Aorta (tissue), 5 donors: ENCODE data around the gene BRAP. TPM values are rescaled to one million over a fixed set of nuclear protein-coding genes. Genes with fewer than 3 reads are reported as not detected.
"Not testable (repeated sequence)": the region's sequence is repeated elsewhere in the genome, so short reads cannot be mapped to it uniquely, and the experiment has no call there.

Source experiments
- ATAC-seq: fragments of 200-7000 bp; cut with Tn5 transposase; one replicate; pipeline ENCODE4 v1.9.1; 2022; ENCODE audit warnings: moderate library complexity; ENCODE audit not compliant: low FRiP score
- DNase-seq, 2 donors: peaks; one replicate each; pipeline ENCODE4 v3.0.0-alpha.2; 2020
- H3K27ac ChIP-seq, 2 donors: one replicate each; pipeline ENCODE4 v1.5.1; 2013; ENCODE audit warnings: low read length in 2 of 2, mild to moderate bottlenecking in 2 of 2, moderate library complexity in 2 of 2, control low read depth in 1 of 2, inconsistent platforms in 1 of 2, low read depth in 1 of 2
- H3K27me3 ChIP-seq, 2 donors: one replicate each; pipeline ENCODE4 v1.6.1; 2013; ENCODE audit warnings: control low read depth in 1 of 2, low read length in 1 of 2, mild to moderate bottlenecking in 1 of 2, moderate library complexity in 1 of 2; ENCODE audit not compliant: insufficient read depth in 2 of 2, control insufficient read depth in 1 of 2
- H3K36me3 ChIP-seq, 2 donors: one replicate each; pipeline ENCODE4 v1.6.1; 2013; ENCODE audit warnings: control low read depth in 1 of 2, low read length in 1 of 2, mild to moderate bottlenecking in 1 of 2; ENCODE audit not compliant: insufficient read depth in 2 of 2, control insufficient read depth in 1 of 2
- H3K4me1 ChIP-seq, 2 donors: one replicate each; pipeline ENCODE4 v1.6.1; 2013; ENCODE audit warnings: low read length in 2 of 2, control low read depth in 1 of 2, mild to moderate bottlenecking in 1 of 2, moderate library complexity in 1 of 2; ENCODE audit not compliant: insufficient read depth in 2 of 2, control insufficient read depth in 1 of 2
- H3K4me3 ChIP-seq, 2 donors: one replicate each; pipeline ENCODE4 v1.5.1; 2013; ENCODE audit warnings: low read length in 2 of 2, control low read depth in 1 of 2, mild to moderate bottlenecking in 1 of 2
- H3K9me3 ChIP-seq: one replicate; pipeline ENCODE4 v1.6.1; 2013; ENCODE audit warnings: mild to moderate bottlenecking, low read length; ENCODE audit not compliant: control insufficient read depth
- WGBS, 2 donors: extraction: QIAGEN DNeasy Blood & Tissue Kit; methylation state at CpG; one replicate each; pipeline ENCODE4 v1.1.7; 2013; 5-methylcytosine and 5-hydroxymethylcytosine counted together
- intact Hi-C, 2 donors: fragments of 100-400 bp; cut with DNase I; formaldehyde crosslinking; loops; one replicate each; pipeline versions ENCODE4 v1.14.2 to v1.15.0; 2022
- polyA plus RNA-seq, 2 donors: library from polyadenylated mRNA; stranded (reverse); fragments of 200-250 nt; gene quantifications; one replicate each; pipeline ENCODE4 v1.2.3, GENCODE V29; 2013
- total RNA-seq, 2 donors: library from RNA; stranded (reverse); fragmentation: NEBNext Ultra II Directional; extraction: Animal tissue kit (Norgen Biotek cat#: 25700); gene quantifications; one replicate each; pipeline ENCODE4 v1.2.1, GENCODE V29; 2021
- donor health status: healthy with polysubstance abuse.
- donor health status: Bipolar disorder and iron deficiency.
- donor health status: DM: no; HTN: no; CAD: no.
- donor health status: DM: no; HTN: no; CAD: no.
- donor health status: DM: yes; HTN: yes; CAD: no.

BRAP gene
- total and polyA plus RNA-seq, 4 donors, result 4.9 to 18.0 (median 12.9) TPM

DNA sequence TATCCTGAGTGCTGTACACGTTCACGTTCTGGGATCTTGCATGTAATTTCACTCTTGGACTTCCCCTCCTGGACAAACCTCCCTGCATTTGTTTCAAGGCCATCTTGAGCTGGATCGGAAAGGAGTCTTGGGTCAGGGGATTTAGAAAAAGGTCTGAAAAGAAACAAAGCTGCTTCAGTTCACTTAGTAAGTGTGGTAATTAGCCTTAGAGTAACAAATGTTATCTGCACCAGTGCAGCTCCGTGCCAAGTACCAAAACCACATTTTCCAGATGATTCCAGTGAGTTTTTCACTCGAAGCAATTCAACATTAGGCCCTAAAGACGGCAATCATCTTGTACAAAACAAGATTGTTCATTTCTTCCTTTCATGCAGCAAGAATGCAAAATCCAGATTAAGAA, 47.2 kb downstream of the BRAP start:
- no peaks in the 10 kb centered on the region for H3K27me3 ChIP-seq
- ATAC-seq, result no peak
- peaks cover 0 to under 1% of the 10 kb centered on the region in 2 donors for H3K36me3 ChIP-seq
- intact Hi-C loops, result no loop called here
- no peak overlapping the region for H3K4me3 ChIP-seq
- H3K4me1 ChIP-seq, result peaks cover 6% of the 10 kb centered on the region in 2 donors
- 58 to 74% methylated on average over 6 of the region's 6 CpGs for WGBS, 2 donors
- H3K27ac ChIP-seq, result no peak overlapping the region
- H3K9me3 ChIP-seq, result no peaks in the 10 kb centered on the region
- no peak for DNase-seq

DNA sequence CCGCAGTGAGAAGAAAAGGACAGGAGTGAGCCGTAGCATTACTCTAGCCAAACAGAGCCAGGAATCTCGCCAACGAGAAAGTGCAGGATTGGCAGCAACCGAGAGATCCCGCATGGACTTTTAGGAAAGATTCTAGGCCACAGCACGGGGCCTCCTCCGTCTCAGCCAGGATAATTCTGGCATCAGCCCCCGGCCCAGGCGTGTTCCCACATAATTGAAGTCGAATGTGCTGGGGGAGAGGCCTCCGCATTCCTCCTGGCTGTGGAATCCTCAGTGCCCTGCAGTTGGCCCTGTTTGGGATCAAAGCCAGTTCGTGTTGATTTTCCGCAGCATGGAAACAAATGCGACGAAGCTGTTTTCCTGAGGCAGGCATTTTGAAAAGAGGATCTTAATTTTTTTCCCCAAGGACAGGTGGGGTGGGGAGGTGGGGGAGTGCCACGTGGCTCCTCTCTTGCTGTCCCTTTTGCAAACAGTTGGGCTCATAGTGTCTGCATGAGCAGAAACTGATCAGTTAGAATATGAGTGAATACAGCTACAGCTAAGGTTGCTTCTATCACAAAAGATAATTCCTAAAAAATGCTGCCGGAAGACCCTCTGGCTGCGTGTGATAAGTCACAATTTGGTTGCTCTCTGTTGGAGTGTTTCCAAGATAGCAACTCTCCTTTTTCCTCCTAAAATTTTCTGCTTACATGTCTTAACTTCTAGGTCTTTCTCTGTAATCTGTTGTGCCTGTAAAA, 49.4 kb downstream of the BRAP start:
- no peak overlapping the region for H3K4me3 ChIP-seq
- peaks cover 3 to 4% of the 10 kb centered on the region in 2 donors for H3K4me1 ChIP-seq
- WGBS, 2 donors, result 8 to 9% methylated on average over 19 of the region's 19 CpGs
- intact Hi-C loops, result loop anchor here in 1 of 2 donors (2.0 kb wide), 1 partner anchor 72 kb away; no protein-coding TSS in a partner anchor
- H3K27me3 ChIP-seq, result no peaks in the 10 kb centered on the region
- DNase-seq (peak; percentile 78 to 81), ATAC-seq (peak; percentile 85)
- H3K36me3 ChIP-seq, result no peaks in the 10 kb centered on the region
- no peak overlapping the region for H3K27ac ChIP-seq
- H3K9me3 ChIP-seq, result no peaks in the 10 kb centered on the region

DNA sequence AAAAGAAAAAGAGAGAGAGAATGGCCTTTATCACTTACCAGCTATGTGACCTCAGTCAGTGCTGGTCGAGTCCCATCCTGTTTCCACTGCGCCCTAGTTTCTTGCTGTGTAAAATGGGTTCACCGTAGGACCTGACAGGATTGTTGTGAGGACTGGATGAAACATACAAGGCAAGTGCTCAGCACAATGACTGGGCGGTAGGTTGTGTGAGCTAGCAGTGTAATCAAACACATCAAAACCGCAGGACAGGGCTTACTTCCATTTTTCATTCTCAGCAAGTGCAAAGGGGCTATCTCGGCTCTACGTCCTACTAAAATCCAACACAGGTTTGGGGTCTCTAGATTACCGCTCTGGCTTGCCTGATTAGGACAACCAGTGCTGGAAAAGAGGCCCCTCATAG, 50.2 kb downstream of the BRAP start:
- Histone ChIP-seq H3K27me3 (no peaks in the 10 kb centered on the region), H3K36me3 (no peaks in the 10 kb centered on the region), H3K4me3 (no peak overlapping the region), H3K27ac (peak overlapping the region in 1 of 2 donors; percentile 52), H3K9me3 (no peaks in the 10 kb centered on the region), H3K4me1 (peaks cover 3 to 4% of the 10 kb centered on the region in 2 donors)
- intact Hi-C loops, result no loop called here
- ATAC-seq (no peak), DNase-seq (no peak)
- WGBS, 2 donors, result 80 to 84% methylated on average over 8 of the region's 8 CpGs

DNA sequence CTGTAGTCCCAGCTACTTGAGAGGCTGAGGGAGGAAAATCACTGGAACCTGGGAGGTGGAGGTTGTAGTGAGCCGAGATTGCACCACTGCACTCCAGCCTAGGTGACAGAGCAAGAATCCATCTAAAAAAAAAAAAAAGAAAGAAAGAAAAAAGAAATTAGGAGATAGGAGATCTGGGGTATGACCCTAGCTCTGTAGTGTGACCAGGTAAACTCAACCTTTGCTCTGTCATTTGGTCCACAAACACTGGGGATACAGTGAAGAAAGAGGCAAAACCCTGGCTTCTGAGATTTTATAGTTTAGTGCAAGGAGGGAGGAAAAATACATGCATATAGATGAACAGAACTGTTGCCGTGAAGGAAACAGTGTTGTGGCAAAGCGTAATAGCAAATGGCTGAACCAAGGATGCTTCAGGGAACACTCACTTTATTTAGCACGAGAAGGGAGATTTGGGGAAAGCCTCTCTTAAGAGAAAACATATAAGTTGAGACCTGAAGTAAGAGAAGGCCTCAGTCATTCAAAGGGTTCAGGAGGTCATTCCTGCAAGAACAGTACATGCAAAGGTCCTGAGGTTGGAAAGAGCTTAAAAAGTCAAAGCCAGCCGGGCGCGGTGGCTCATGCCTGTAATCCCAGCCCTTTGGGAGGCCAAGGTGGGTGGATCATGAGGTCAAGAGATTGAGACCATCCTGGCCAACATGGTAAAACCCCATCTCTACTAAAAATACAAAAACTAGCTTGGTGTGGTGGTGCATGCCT, 57.1 kb downstream of the BRAP start:
- Histone ChIP-seq H3K4me3 (no peak overlapping the region), H3K4me1 (no peaks in the 10 kb centered on the region), H3K9me3 (no peaks in the 10 kb centered on the region), H3K27me3 (no peaks in the 10 kb centered on the region), H3K27ac (no peak overlapping the region), H3K36me3 (no peaks in the 10 kb centered on the region)
- ATAC-seq (no peak), DNase-seq (no peak)
- 96 to 97% methylated on average over 7 of the region's 7 CpGs for WGBS, 2 donors
- intact Hi-C loops, result no loop called here

DNA sequence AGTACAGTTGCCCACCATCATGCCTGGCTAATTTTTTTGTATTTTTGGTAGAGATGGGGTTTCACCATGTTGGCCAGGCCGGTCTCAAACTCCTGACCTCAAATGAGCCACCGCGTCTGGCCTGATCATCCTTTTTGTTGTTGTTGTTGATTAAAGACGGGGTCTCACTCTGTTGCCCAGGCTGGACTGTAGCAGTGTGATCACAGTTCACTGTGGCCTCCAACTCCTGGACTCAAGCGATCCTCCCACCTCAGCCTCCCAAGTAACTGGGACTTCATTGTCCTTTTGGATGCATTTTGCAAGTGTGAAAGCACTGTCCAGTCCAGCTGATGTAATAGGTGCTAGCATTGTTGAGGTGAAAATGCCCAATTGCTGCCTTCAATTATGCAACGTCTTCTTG, 59.5 kb downstream of the BRAP start:
- Histone ChIP-seq H3K27ac (no peak overlapping the region), H3K4me3 (no peak overlapping the region), H3K36me3 (no peaks in the 10 kb centered on the region), H3K9me3 (no peaks in the 10 kb centered on the region), H3K27me3 (no peaks in the 10 kb centered on the region), H3K4me1 (no peaks in the 10 kb centered on the region)
- DNase-seq (no peak), ATAC-seq (no peak)
- WGBS, 2 donors, result 96% methylated on average over 6 of the region's 6 CpGs
- intact Hi-C loops, result no loop called here

DNA sequence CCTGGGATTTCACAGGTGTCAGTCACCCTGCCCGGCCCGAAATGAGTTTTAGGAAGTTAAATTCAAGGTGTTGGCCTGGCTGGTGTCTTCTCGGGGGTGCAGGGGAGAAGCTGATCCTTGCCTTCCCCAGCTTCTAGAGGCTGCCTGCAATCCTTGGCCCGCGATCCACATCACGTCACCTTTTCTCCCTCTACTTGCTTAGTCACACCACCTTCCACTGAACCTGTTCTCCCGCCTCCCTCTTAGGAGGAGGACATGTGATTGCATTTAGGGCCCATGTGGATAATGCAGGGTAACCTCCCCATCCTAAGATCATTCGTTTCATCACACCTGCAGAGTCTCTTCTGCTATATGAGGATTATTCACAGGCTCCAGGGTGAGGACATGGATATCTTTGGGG, 61.2 kb downstream of the BRAP start:
- Histone ChIP-seq H3K36me3 (no peaks in the 10 kb centered on the region), H3K4me1 (no peaks in the 10 kb centered on the region), H3K9me3 (no peaks in the 10 kb centered on the region), H3K27me3 (no peaks in the 10 kb centered on the region), H3K4me3 (no peak overlapping the region), H3K27ac (no peak overlapping the region)
- intact Hi-C loops, result no loop called here
- 91 to 94% methylated on average over 8 of the region's 8 CpGs for WGBS, 2 donors
- no peak for ATAC-seq
- no peak for DNase-seq

DNA sequence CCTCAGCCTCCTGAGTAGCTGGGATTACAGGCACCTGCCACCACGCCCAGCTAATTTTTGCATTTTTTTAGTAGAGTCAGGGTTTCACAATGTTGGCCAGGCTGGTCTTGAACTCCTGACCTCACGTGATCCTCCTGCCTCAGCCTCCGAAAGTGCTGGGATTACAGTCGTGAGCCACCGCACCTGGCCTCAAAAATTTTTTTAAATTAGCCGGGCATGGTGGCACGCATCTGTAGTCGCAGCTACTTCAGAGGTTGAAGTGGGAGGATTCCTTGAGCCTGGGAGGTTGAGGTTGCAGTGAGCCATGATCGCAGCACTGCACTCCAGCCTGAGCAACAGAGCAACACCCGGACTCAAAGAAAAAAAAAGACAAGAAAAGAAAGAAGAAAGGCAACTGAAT, 67.9 kb downstream of the BRAP start:
- ATAC-seq, H3K9me3 ChIP-seq, H3K27ac ChIP-seq, intact Hi-C loops, H3K36me3 ChIP-seq, H3K27me3 ChIP-seq, H3K4me1 ChIP-seq, H3K4me3 ChIP-seq: not testable (repeated sequence)
- 94 to 96% methylated on average over 10 of the region's 10 CpGs for WGBS, 2 donors
- DNase-seq, result peak in 1 of 2 donors; percentile 57

DNA sequence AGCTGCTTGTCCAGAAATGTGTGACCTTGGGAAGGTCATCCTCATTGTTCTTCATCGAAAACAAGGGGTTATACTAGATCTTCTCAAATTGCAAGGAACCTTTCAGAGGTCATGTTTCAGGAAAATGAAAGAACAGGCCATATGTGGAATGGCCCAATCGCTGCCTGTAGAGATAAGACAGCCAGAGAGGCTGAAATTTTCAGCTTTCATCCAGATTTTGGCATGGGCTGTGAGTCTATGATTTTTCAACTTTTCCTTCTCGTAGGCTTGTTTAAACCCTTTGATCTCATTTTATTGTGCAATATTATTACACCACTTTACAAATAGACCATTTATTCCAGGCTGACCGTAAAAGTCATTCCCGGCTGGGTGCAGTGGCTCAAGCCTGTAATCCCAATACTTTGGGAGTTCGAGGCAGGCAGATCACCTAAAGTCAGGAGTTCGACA, 69.6 kb downstream of the BRAP start:
- DNase-seq (peak in 1 of 2 donors; percentile 13), ATAC-seq (peak; percentile 64)
- 73 to 76% methylated on average over 7 of the region's 7 CpGs for WGBS, 2 donors
- no peaks in the 10 kb centered on the region for H3K36me3 ChIP-seq
- no peak overlapping the region for H3K27ac ChIP-seq
- intact Hi-C loops, result no loop called here
- no peaks in the 10 kb centered on the region for H3K4me1 ChIP-seq
- no peaks in the 10 kb centered on the region for H3K27me3 ChIP-seq
- H3K9me3 ChIP-seq, result no peaks in the 10 kb centered on the region
- H3K4me3 ChIP-seq, result no peak overlapping the region

DNA sequence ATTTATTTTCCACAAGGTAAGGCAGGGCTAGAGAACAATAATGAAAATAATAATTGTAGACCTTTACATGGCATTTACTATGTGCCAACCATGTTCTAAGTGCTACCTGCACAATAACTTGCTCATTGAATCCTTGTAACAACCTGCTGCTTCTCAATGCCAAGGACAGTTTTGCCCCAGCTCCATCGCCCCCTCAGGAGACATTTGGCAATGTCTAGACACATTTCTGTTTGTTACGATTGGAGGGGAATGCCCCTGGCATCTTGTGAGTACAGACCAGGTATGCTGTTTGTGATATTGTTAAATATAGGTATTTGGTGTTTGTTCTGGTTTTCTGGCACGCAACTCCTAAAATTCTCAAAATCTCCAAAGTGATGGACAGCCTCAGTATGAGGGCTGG, 78.5 kb downstream of the BRAP start:
- Histone ChIP-seq H3K27me3 (no peaks in the 10 kb centered on the region), H3K9me3 (no peaks in the 10 kb centered on the region), H3K4me1 (no peaks in the 10 kb centered on the region), H3K27ac (no peak overlapping the region), H3K36me3 (no peaks in the 10 kb centered on the region), H3K4me3 (no peak overlapping the region)
- ATAC-seq (no peak), DNase-seq (no peak)
- 65 to 83% methylated on average over 3 of the region's 3 CpGs for WGBS, 2 donors
- intact Hi-C loops, result loop anchor here in 1 of 2 donors (5.0 kb wide), 1 partner anchor 35 kb away; no protein-coding TSS in a partner anchor
